Measurements from ENCODE around the gene YWHAE. TPM values are rescaled to one million over a fixed set of nuclear protein-coding genes. Genes with fewer than 3 reads are reported as not detected.
"Not testable (repeated sequence)": the region's sequence is repeated elsewhere in the genome, so short reads cannot be mapped to it uniquely, and the experiment has no call there.

The YWHAE gene
- total RNA-seq, 2 experiments from 2014 or later: 528 to 576 TPM

- CTCF ChIA-PET: interaction anchor here (2.7 kb wide), 1 partner anchor 34 kb away, joined by 12 read pairs; no protein-coding TSS in a partner anchor
- peak; percentile 38 for DNase-seq
Observed at GRCh38 chr17:1398931-1399678, 917 bp downstream of the YWHAE start.

GRCh38 chr17:1398028-1398427, 2.0 kb downstream of the YWHAE start:
- H3K9me3 Mint-ChIP-seq: no peaks in the 10 kb centered on the region
- intact Hi-C loops (cut with micrococcal nuclease): loop anchor here (2.0 kb wide), 1 partner anchor 23 kb away; no protein-coding TSS in a partner anchor
- H3K27ac Mint-ChIP-seq: peak overlapping the region; percentile 100
- peak overlapping the region; percentile 99 for H3K4me3 Mint-ChIP-seq
- no peaks in the 10 kb centered on the region for H3K27me3 Mint-ChIP-seq (ENCODE audit: low read depth)
- H3K36me3 Mint-ChIP-seq (ENCODE audit: low read depth): peaks cover 48% of the 10 kb centered on the region
- H3K4me1 Mint-ChIP-seq (ENCODE audit: low read depth): peaks cover 47% of the 10 kb centered on the region
- no peak for DNase-seq
- CTCF ChIA-PET: interaction anchor here (0.8 to 1.6 kb wide), 4 partner anchors 9 to 33 kb away, joined by 3 to 13 read pairs (median 4); no protein-coding TSS in a partner anchor

More at GRCh38 chr17:1398931-1399678, 917 bp downstream of the YWHAE start:
- H3K4me1 Mint-ChIP-seq (ENCODE audit: low read depth): peaks cover 37% of the 10 kb centered on the region
- H3K4me3 Mint-ChIP-seq: peak overlapping the region; percentile 99
- no peaks in the 10 kb centered on the region for H3K9me3 Mint-ChIP-seq
- peak overlapping the region; percentile 100 for H3K27ac Mint-ChIP-seq
- H3K27me3 Mint-ChIP-seq (ENCODE audit: low read depth): no peaks in the 10 kb centered on the region
- intact Hi-C loops (cut with micrococcal nuclease): loop anchor here (1.0 to 2.0 kb wide), 3 partner anchors 19 to 34 kb away; no protein-coding TSS in a partner anchor
- H3K36me3 Mint-ChIP-seq (ENCODE audit: low read depth): peaks cover 43% of the 10 kb centered on the region

GRCh38 chr17:1395876-1396665, 4.0 kb downstream of the YWHAE start:
- not testable (repeated sequence) for H3K9me3 Mint-ChIP-seq

GRCh38 chr17:1391577-1391976, 8.4 kb downstream of the YWHAE start:
- no peak overlapping the region for H3K4me3 Mint-ChIP-seq
- H3K9me3 Mint-ChIP-seq: no peaks in the 10 kb centered on the region
- intact Hi-C loops (cut with micrococcal nuclease): no loop called here
- CTCF ChIA-PET: interaction anchor here (0.6 to 2.1 kb wide), 5 partner anchors 13 to 135 kb away, joined by 3 to 23 read pairs (median 6); no protein-coding TSS in a partner anchor
- no peak for DNase-seq
- no peaks in the 10 kb centered on the region for H3K27me3 Mint-ChIP-seq (ENCODE audit: low read depth)
- H3K4me1 Mint-ChIP-seq (ENCODE audit: low read depth): peaks cover 80% of the 10 kb centered on the region
- H3K36me3 Mint-ChIP-seq (ENCODE audit: low read depth): peaks cover 29% of the 10 kb centered on the region
- no peak overlapping the region for H3K27ac Mint-ChIP-seq

More at GRCh38 chr17:1395876-1396665, 4.0 kb downstream of the YWHAE start:
- Mint-ChIP-seq H3K36me3 (ENCODE audit: low read depth) (peaks cover 53% of the 10 kb centered on the region), H3K4me1 (ENCODE audit: low read depth) (peaks cover 65% of the 10 kb centered on the region)
- intact Hi-C loops (cut with micrococcal nuclease); H3K27me3 Mint-ChIP-seq (ENCODE audit: low read depth); CTCF ChIA-PET; DNase-seq; H3K27ac Mint-ChIP-seq; H3K4me3 Mint-ChIP-seq: not testable (repeated sequence)

GRCh38 chr17:1390432-1391367, 9.3 kb downstream of the YWHAE start:
- no peak overlapping the region for H3K4me3 Mint-ChIP-seq
- H3K36me3 Mint-ChIP-seq (ENCODE audit: low read depth): peaks cover 21% of the 10 kb centered on the region
- H3K4me1 Mint-ChIP-seq (ENCODE audit: low read depth): peaks cover 79% of the 10 kb centered on the region
- H3K27ac Mint-ChIP-seq: peak overlapping the region; percentile 61
- H3K27me3 Mint-ChIP-seq (ENCODE audit: low read depth): no peaks in the 10 kb centered on the region
- CTCF ChIA-PET: interaction anchor here (0.6 to 2.1 kb wide), 3 partner anchors 23 to 28 kb away, joined by 5 to 23 read pairs (median 9); no protein-coding TSS in a partner anchor
- DNase-seq: no peak
- intact Hi-C loops (cut with micrococcal nuclease): no loop called here
- H3K9me3 Mint-ChIP-seq: no peaks in the 10 kb centered on the region

- CTCF ChIA-PET: interaction anchor here (0.7 to 3.1 kb wide), 3 partner anchors 21 to 242 kb away, joined by 3 to 14 read pairs (median 5); no protein-coding TSS in a partner anchor
Observed at GRCh38 chr17:1387490-1388227, 12.4 kb downstream of the YWHAE start.

GRCh38 chr17:1386675-1387190, 13.3 kb downstream of the YWHAE start:
- H3K9me3 Mint-ChIP-seq; intact Hi-C loops (cut with micrococcal nuclease); H3K27me3 Mint-ChIP-seq (ENCODE audit: low read depth); DNase-seq; H3K36me3 Mint-ChIP-seq (ENCODE audit: low read depth); H3K4me3 Mint-ChIP-seq: not testable (repeated sequence)
- H3K27ac Mint-ChIP-seq: peak overlapping the region; percentile 21
- CTCF ChIA-PET: interaction anchor here (0.7 to 2.8 kb wide), 3 partner anchors 21 to 242 kb away, joined by 3 to 7 read pairs (median 5); no protein-coding TSS in a partner anchor
- peaks cover 65% of the 10 kb centered on the region for H3K4me1 Mint-ChIP-seq (ENCODE audit: low read depth)

More at GRCh38 chr17:1387490-1388227, 12.4 kb downstream of the YWHAE start:
- Mint-ChIP-seq H3K36me3 (ENCODE audit: low read depth) (peaks cover 10% of the 10 kb centered on the region), H3K4me1 (ENCODE audit: low read depth) (peaks cover 67% of the 10 kb centered on the region)
- H3K4me3 Mint-ChIP-seq; H3K9me3 Mint-ChIP-seq; H3K27me3 Mint-ChIP-seq (ENCODE audit: low read depth); intact Hi-C loops (cut with micrococcal nuclease); DNase-seq; H3K27ac Mint-ChIP-seq: not testable (repeated sequence)

GRCh38 chr17:1386265-1386664, 13.8 kb downstream of the YWHAE start:
- no peak overlapping the region for H3K4me3 Mint-ChIP-seq
- intact Hi-C loops (cut with micrococcal nuclease): no loop called here
- peaks cover 65% of the 10 kb centered on the region for H3K4me1 Mint-ChIP-seq (ENCODE audit: low read depth)
- DNase-seq: no peak
- no peaks in the 10 kb centered on the region for H3K27me3 Mint-ChIP-seq (ENCODE audit: low read depth)
- no peaks in the 10 kb centered on the region for H3K9me3 Mint-ChIP-seq
- CTCF ChIA-PET: interaction anchor here (1.7 to 2.8 kb wide), 2 partner anchors 21 to 243 kb away, joined by 3 to 7 read pairs; no protein-coding TSS in a partner anchor
- H3K27ac Mint-ChIP-seq: peak overlapping the region; percentile 24
- H3K36me3 Mint-ChIP-seq (ENCODE audit: low read depth): peaks cover 8% of the 10 kb centered on the region

- H3K4me3 Mint-ChIP-seq: no peak overlapping the region
- peak overlapping the region; percentile 24 for H3K27ac Mint-ChIP-seq
- peaks cover 64% of the 10 kb centered on the region for H3K4me1 Mint-ChIP-seq (ENCODE audit: low read depth)
- no peak for DNase-seq
- H3K27me3 Mint-ChIP-seq (ENCODE audit: low read depth): no peaks in the 10 kb centered on the region
- intact Hi-C loops (cut with micrococcal nuclease): no loop called here
- peaks cover 8% of the 10 kb centered on the region for H3K36me3 Mint-ChIP-seq (ENCODE audit: low read depth)
- CTCF ChIA-PET: interaction anchor here (1.7 to 2.8 kb wide), 2 partner anchors 20 to 243 kb away, joined by 3 to 7 read pairs; no protein-coding TSS in a partner anchor
- H3K9me3 Mint-ChIP-seq: no peaks in the 10 kb centered on the region
Observed at GRCh38 chr17:1385861-1386260, 14.2 kb downstream of the YWHAE start.

GRCh38 chr17:1384905-1385435, 15.1 kb downstream of the YWHAE start:
- no peak for DNase-seq
- Mint-ChIP-seq H3K9me3 (no peaks in the 10 kb centered on the region), H3K27me3 (ENCODE audit: low read depth) (no peaks in the 10 kb centered on the region), H3K27ac (no peak overlapping the region), H3K4me3 (no peak overlapping the region), H3K4me1 (ENCODE audit: low read depth) (peaks cover 65% of the 10 kb centered on the region), H3K36me3 (ENCODE audit: low read depth) (peaks cover 8% of the 10 kb centered on the region)
- CTCF ChIA-PET: interaction anchor here (2.8 kb wide), 1 partner anchor 19 kb away, joined by 7 read pairs; no protein-coding TSS in a partner anchor
- intact Hi-C loops (cut with micrococcal nuclease): no loop called here

Measured in activated naive CD4-positive, alpha-beta T cell treated with anti-CD3 and anti-CD28 coated beads for 36 hours (primary cell).